GM12878 (cell line): ENCODE measurements around the gene DDC. TPM values are rescaled to one million over a fixed set of nuclear protein-coding genes. Genes with fewer than 3 reads are reported as not detected.

Experiments used
- ATAC-seq: fragments of 200-7000 bp; cut with Tn5 transposase; 3 replicates; pipeline ENCODE4 v1.9.1; 2020; ENCODE audit warnings: mild to moderate bottlenecking, moderate library complexity
- BruUV-seq: library from RNA; stranded (reverse); fragments of 400-500 nt; replicated peaks from 2 replicates; lab custom pipeline; 2021; lab: Mats Ljungman, UMichigan
- CTCF ChIA-PET: fragments of 300-600 bp; sonication (Branson Sonifier 250); formaldehyde crosslinking; extraction: SDS; loops from one replicate; lab custom pipeline; 2021; ENCODE audit warnings: inconsistent platforms; lab: Yijun Ruan, JAX
- POLR2A ChIA-PET: fragments of 350-600 bp; formaldehyde crosslinking; extraction: SDS; loops from one replicate; lab custom pipeline; 2021; ENCODE audit warnings: inconsistent platforms; lab: Charles Lee
- RAD21 ChIA-PET: fragments of 300-600 bp; sonication (Branson Sonifier 250); formaldehyde crosslinking; loops from one replicate; lab custom pipeline; 2023; ENCODE audit warnings: antibody characterized with exemption; ENCODE audit not compliant: unreplicated experiment; lab: Charles Lee
- SMC1A ChIA-PET: fragments of 300-600 bp; sonication (Branson Sonifier 250); formaldehyde crosslinking; loops from one replicate; lab custom pipeline; 2023; ENCODE audit not compliant: unreplicated experiment, uncharacterized antibody; lab: Charles Lee
- DNase-seq: peaks from one replicate; pipeline ENCODE4 v3.0.0-alpha.2; 2011; ENCODE audit warnings: low read depth, low spot score
- FAIRE-seq: peaks from 3 replicates; lab custom pipeline; 2011; peaks lifted over from hg19 to GRCh38; lab: Jason Lieb, UNC
- H2AFZ ChIP-seq: 2 replicates; pipeline ENCODE4 v1.6.0; 2011; ENCODE audit warnings: low read depth, low read length, control low read depth; ENCODE audit not compliant: control insufficient read depth
- H3K27ac ChIP-seq: 2 replicates; pipeline ENCODE4 v1.5.1; 2011; ENCODE audit warnings: control low read depth; ENCODE audit not compliant: control insufficient read depth, insufficient read depth
- H3K27me3 ChIP-seq, 2 experiments: replicated peaks in 1 of 2; 2 replicates each; pipeline versions ENCODE4 v1.6.0 to v1.6.1; 2011; ENCODE audit warnings: low read length in 1 of 2; ENCODE audit not compliant: control insufficient read depth in 2 of 2, insufficient read depth in 2 of 2
- H3K36me3 ChIP-seq, 2 experiments: 2 replicates each; pipeline ENCODE4 v1.5.1; 2011; ENCODE audit warnings: low read length in 1 of 2; ENCODE audit not compliant: control insufficient read depth in 2 of 2, insufficient read depth in 2 of 2
- H3K4me1 ChIP-seq: 2 replicates; pipeline ENCODE4 v1.6.1; 2011; ENCODE audit warnings: mild to moderate bottlenecking, low read length, moderate library complexity, mixed read lengths; ENCODE audit not compliant: control insufficient read depth, insufficient read depth
- H3K4me2 ChIP-seq: 2 replicates; pipeline ENCODE4 v1.6.0; 2011; ENCODE audit warnings: control low read depth; ENCODE audit not compliant: control insufficient read depth, insufficient read depth
- H3K4me3 ChIP-seq: fragments of 200-600 bp; sonication (generic); 2 replicates; pipeline ENCODE4 v1.5.1; 2016
- H3K79me2 ChIP-seq: 2 replicates; pipeline ENCODE4 v1.6.0; 2011; ENCODE audit warnings: low read length; ENCODE audit not compliant: control insufficient read depth, insufficient read depth
- H3K9ac ChIP-seq: 2 replicates; pipeline ENCODE4 v1.8.0; 2011; ENCODE audit warnings: low read length, control low read depth, mixed read lengths; ENCODE audit not compliant: control insufficient read depth, insufficient read depth
- H3K9me3 ChIP-seq: replicated peaks from 3 replicates; pipeline ENCODE4 v1.5.1; 2011; ENCODE audit warnings: mild to moderate bottlenecking, low read length; ENCODE audit not compliant: control insufficient read depth, insufficient read depth
- H4K20me1 ChIP-seq: 2 replicates; pipeline ENCODE4 v1.6.0; 2011; ENCODE audit not compliant: control insufficient read depth, insufficient read depth
- EED ChIP-seq: sonication (generic); IDR thresholded peaks from 2 replicates; pipeline ENCODE4 v1.6.1; 2016; ENCODE audit warnings: antibody characterized with exemption, low read depth
- ELK1 ChIP-seq: IDR thresholded peaks from 2 replicates; pipeline ENCODE4 v1.6.1; 2012; ENCODE audit warnings: low read depth, low read length, improper control_type of control experiment
- RUNX3 ChIP-seq: IDR thresholded peaks from 2 replicates; pipeline ENCODE4 v1.6.1; 2012; ENCODE audit warnings: low read length, inconsistent platforms
- SPI1 ChIP-seq: IDR thresholded peaks from 2 replicates; pipeline ENCODE4 v1.6.1; 2011; ENCODE audit warnings: low read depth, mild to moderate bottlenecking, low read length, moderate library complexity, borderline replicate concordance; ENCODE audit not compliant: insufficient read depth
- SREBF2 ChIP-seq: IDR thresholded peaks from 2 replicates; pipeline ENCODE4 v1.6.1; 2012; ENCODE audit warnings: mild to moderate bottlenecking, low read length
- SRF ChIP-seq, 2 experiments: IDR thresholded peaks; 2 replicates each; pipeline ENCODE4 v1.6.1; 2011; ENCODE audit warnings: low read depth in 2 of 2, low read length in 2 of 2, mild to moderate bottlenecking in 1 of 2, moderate library complexity in 1 of 2
- ZSCAN29 ChIP-seq: fragments of 450-650 bp; IDR thresholded peaks from 2 replicates; pipeline ENCODE4 v1.6.1; 2017; ENCODE audit warnings: mild to moderate bottlenecking, moderate library complexity
- WGBS: methylation state at CpG from one replicate; pipeline ENCODE4 v1.1.6; 2016; ENCODE audit warnings: low lambda C conversion rate; ENCODE audit not compliant: insufficient replicate concordance, insufficient coverage; ENCODE audit errors: missing lambda C conversion rate; 5-methylcytosine and 5-hydroxymethylcytosine counted together
- in situ Hi-C: fragments of 300-500 bp; cut with MboI; formaldehyde crosslinking; loops from 9 replicates; pipeline ENCODE4 v1.14.3; 2018; ENCODE audit warnings: mixed read lengths
- intact Hi-C: fragments of 100-400 bp; cut with micrococcal nuclease; formaldehyde crosslinking; loops from one replicate; pipeline ENCODE4 v1.14.2; 2022; ENCODE audit not compliant: unreplicated experiment
- polyA plus RNA-seq, 11 experiments: library from polyadenylated mRNA; depleted of rRNA in 4 of 11; unstranded in 6 of 11; stranded (reverse) in 5 of 11; fragments of >200 nt; fragmentation: Nextera tagmentation in 4 of 11; fragmentation: Illumina TruSeq in 1 of 11; extraction: Ambion mirVana in 4 of 11; extraction: Trizol in 1 of 11; gene quantifications; 1 replicate in 1 of 11; 2 replicates in 10 of 11; pipeline versions ENCODE4 v1.2.1 to v1.2.3, GENCODE V29; 2011 to 2016; ENCODE audit warnings: inconsistent platforms in 2 of 11, missing spikeins in 2 of 11, low read depth in 1 of 11
- total RNA-seq, 4 experiments: library from RNA; depleted of rRNA in 3 of 4; stranded (reverse); fragments of >200 nt in 3 of 4; fragmentation: Illumina TruSeq in 1 of 4; extraction: Trizol in 1 of 4; gene quantifications; 2 replicates each; pipeline versions ENCODE4 v1.2.1 to v1.2.3, GENCODE V29; 2013 to 2021

The DDC gene
- total and polyA plus RNA-seq, 10 of the 15 experiments (the other 5 are each of a cell fraction or from before 2014, with no cell fraction given), result not detected

GRCh38 chr7:50412973-50413372, 152.2 kb downstream of the DDC start:
- FAIRE-seq (no peak), DNase-seq (no peak), ATAC-seq (no peak)
- peak overlapping the region; percentile 27; the same call in 1 of the 2 replicates for H3K4me2 ChIP-seq
- RAD21 ChIA-PET, result interaction anchor here (1.4 kb wide), 1 partner anchor 206 kb away, joined by 3 read pairs; no protein-coding TSS in a partner anchor
- CTCF ChIA-PET, result interaction anchor here (0.9 to 1.4 kb wide), 3 partner anchors 15 to 278 kb away, joined by 3 read pairs; no protein-coding TSS in a partner anchor
- H3K27ac ChIP-seq, result no peak overlapping the region
- no peaks in the 10 kb centered on the region for H3K79me2 ChIP-seq
- no TSS peak for BruUV-seq
- SMC1A ChIA-PET, result interaction anchor here (0.8 to 2.3 kb wide), 3 partner anchors 44 to 320 kb away, joined by 3 to 8 read pairs (median 3); no protein-coding TSS in a partner anchor
- TF ChIP-seq SPI1, result peak; percentile 61
- TF ChIP-seq EED, result 0 out of 2 replicates have a peak, but pooled peaks have one; percentile 25
- TF ChIP-seq SREBF2, result no peak
- POLR2A ChIA-PET, result no interaction called here
- H2AFZ ChIP-seq, result no peak overlapping the region
- intact Hi-C loops, result no loop called here
- H3K36me3 ChIP-seq, result no peaks in the 10 kb centered on the region
- no peaks in the 10 kb centered on the region for H3K27me3 ChIP-seq
- WGBS, result 8% methylated on average over 4 of the region's 4 CpGs
- no peak overlapping the region for H3K4me3 ChIP-seq
- peaks cover 66% of the 10 kb centered on the region for H3K4me1 ChIP-seq
- H3K9me3 ChIP-seq, result no peaks in the 10 kb centered on the region
- no peaks in the 10 kb centered on the region for H4K20me1 ChIP-seq
- no peak overlapping the region for H3K9ac ChIP-seq
- in situ Hi-C loops, result loop anchor here (10.0 kb wide), 1 partner anchor 208 kb away; no protein-coding TSS in a partner anchor

DNA sequence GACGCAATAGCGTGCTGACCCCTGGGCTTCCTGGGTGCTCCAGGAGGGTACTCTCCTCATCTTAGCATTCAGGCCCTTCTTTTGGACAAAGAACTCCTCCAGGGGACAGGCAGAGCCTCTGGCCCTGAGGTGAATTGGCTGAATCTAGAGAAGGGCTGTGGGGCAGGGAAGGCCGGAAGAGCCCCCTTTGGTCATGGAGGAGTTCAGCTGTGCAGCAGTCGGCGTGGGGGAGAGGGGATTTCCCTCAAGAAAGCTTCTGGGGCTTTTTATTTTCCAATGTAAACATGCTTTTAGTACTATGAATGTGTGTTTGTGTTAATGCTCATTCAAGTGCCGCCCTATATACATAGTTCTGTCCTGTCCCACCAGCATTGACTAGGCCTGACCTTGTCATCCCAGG, 153.9 kb downstream of the DDC start:
- Histone ChIP-seq H3K27me3 (no peaks in the 10 kb centered on the region), H3K4me3 (no peak overlapping the region), H3K4me1 (peaks cover 67% of the 10 kb centered on the region), H3K27ac (peak overlapping the region; percentile 54), H3K4me2 (peak overlapping the region; percentile 44; the same call in 1 of the 2 replicates)
- RAD21 ChIA-PET, result interaction anchor here (0.8 to 2.3 kb wide), 4 partner anchors 37 to 206 kb away, joined by 3 to 7 read pairs (median 4); no protein-coding TSS in a partner anchor
- CTCF ChIA-PET, result interaction anchor here (1.3 to 1.9 kb wide), 3 partner anchors 43 to 291 kb away, joined by 4 to 12 read pairs (median 6); no protein-coding TSS in a partner anchor
- BruUV-seq, result no TSS peak
- TF ChIP-seq ZSCAN29 (no peak), ELK1 (peak; percentile 50; the same call in 1 of the 2 replicates), RUNX3 (0 out of 2 replicates have a peak, but pooled peaks have one; percentile 18), SRF (IDR thresholded peaks at IDR 0.05; ENCODE audit: low read depth in 2 of 2, low read length in 2 of 2) (peak; percentile 91 to 98)
- TF ChIP-seq, all 136 proteins: peak for 3
- ChIA-PET POLR2A (no interaction called here), SMC1A (interaction anchor here (0.8 to 1.6 kb wide), 4 partner anchors 9 to 292 kb away, joined by 3 to 5 read pairs (median 4); no protein-coding TSS in a partner anchor)
- H3K9me3 ChIP-seq, result no peaks in the 10 kb centered on the region
- no peaks in the 10 kb centered on the region for H4K20me1 ChIP-seq
- no peak for ATAC-seq
- no peak for DNase-seq
- intact Hi-C loops (loop anchor here (2.0 kb wide), 1 partner anchor 141 kb away; no protein-coding TSS in a partner anchor), in situ Hi-C loops (loop anchor here (10.0 kb wide), 1 partner anchor 207 kb away; no protein-coding TSS in a partner anchor)
- 24% methylated on average over 6 of the region's 6 CpGs for WGBS
- peak overlapping the region; percentile 37 for H2AFZ ChIP-seq
- FAIRE-seq, result no peak
- H3K79me2 ChIP-seq, result no peaks in the 10 kb centered on the region
- H3K9ac ChIP-seq, result peak overlapping the region; percentile 35; the same call in 1 of the 2 replicates
- H3K36me3 ChIP-seq, result no peaks in the 10 kb centered on the region
